ENCODE data around the gene OTOP2.
"Not testable (repeated sequence)": the region's sequence is repeated elsewhere in the genome, so short reads cannot be mapped to it uniquely, and the experiment has no call there.

OTOP2 gene

GRCh38 chr17:74901353-74902135, 22.5 kb upstream of the OTOP2 start:
- no peak for DNase-seq

GRCh38 chr17:74903034-74903433, 21.0 kb upstream of the OTOP2 start:
- DNase-seq = no peak

GRCh38 chr17:74903671-74904070, 20.4 kb upstream of the OTOP2 start:
- no peak for DNase-seq

- no peak for DNase-seq
These were observed 19.2 kb upstream of the OTOP2 start for GRCh38 chr17:74904687-74905409.

GRCh38 chr17:74906214-74906793, 17.8 kb upstream of the OTOP2 start:
- DNase-seq = not testable (repeated sequence)

GRCh38 chr17:74907012-74907411, 17.1 kb upstream of the OTOP2 start:
- DNase-seq = no peak

GRCh38 chr17:74909097-74909496, 15.0 kb upstream of the OTOP2 start:
- not testable (repeated sequence) for DNase-seq

GRCh38 chr17:74911423-74911822, 12.7 kb upstream of the OTOP2 start:
- DNase-seq = not testable (repeated sequence)

GRCh38 chr17:74916136-74916850, 7.8 kb upstream of the OTOP2 start:
- no peak for DNase-seq

- DNase-seq = no peak
These were observed 7.2 kb upstream of the OTOP2 start for GRCh38 chr17:74916851-74917199.

GRCh38 chr17:74917430-74917829, 6.6 kb upstream of the OTOP2 start:
- no peak for DNase-seq

GRCh38 chr17:74918906-74919305, 5.2 kb upstream of the OTOP2 start:
- no peak for DNase-seq

- no peak for DNase-seq
These were observed 4.4 kb upstream of the OTOP2 start for GRCh38 chr17:74919440-74920305.

- DNase-seq = no peak
These were observed 3.8 kb upstream of the OTOP2 start for GRCh38 chr17:74920306-74920620.

GRCh38 chr17:74920642-74921025, 3.4 kb upstream of the OTOP2 start:
- no peak for DNase-seq

- no peak for DNase-seq
These were observed 2.9 kb upstream of the OTOP2 start for GRCh38 chr17:74921026-74921681.

GRCh38 chr17:74921769-74922168, 2.3 kb upstream of the OTOP2 start:
- no peak for DNase-seq

- no peak for DNase-seq
These were observed 1.9 kb upstream of the OTOP2 start for GRCh38 chr17:74922172-74922571.

- no peak for DNase-seq
These were observed 1.2 kb upstream of the OTOP2 start, which contains the start of gene USH1G for GRCh38 chr17:74922694-74923537. TSS of gene USH1G (minus strand) at chr17:74923255. CDS start at chr17:74923073, 182 bp downstream.

GRCh38 chr17:74923538-74924249, 379 bp upstream of the OTOP2 start:
- no peak for DNase-seq

All from NCI-H510A (cell line).